GM03348 (cell line): ENCODE measurements around the gene CTAGE4.
"Not testable (repeated sequence)": the region's sequence is repeated elsewhere in the genome, so short reads cannot be mapped to it uniquely, and the experiment has no call there.

Experiments used
- DNase-seq: peaks from one replicate; pipeline ENCODE4 v3.0.0; 2012; ENCODE audit warnings: low spot score

Gene CTAGE4

GRCh38 chr7:144218581-144218980 is 35.3 kb downstream of the CTAGE4 start:
- DNase-seq = not testable (repeated sequence)

GRCh38 chr7:144219149-144219548 is 35.9 kb downstream of the CTAGE4 start:
- DNase-seq = not testable (repeated sequence)

GRCh38 chr7:144220531-144220930 is 37.3 kb downstream of the CTAGE4 start:
- not testable (repeated sequence) for DNase-seq

GRCh38 chr7:144223675-144224074 is 40.4 kb downstream of the CTAGE4 start:
- DNase-seq = not testable (repeated sequence)

GRCh38 chr7:144226866-144227265 is 43.6 kb downstream of the CTAGE4 start:
- not testable (repeated sequence) for DNase-seq

- DNase-seq = not testable (repeated sequence)
Observed at GRCh38 chr7:144228810-144229209, 45.5 kb downstream of the CTAGE4 start.

GRCh38 chr7:144231027-144231426 is 47.8 kb downstream of the CTAGE4 start:
- not testable (repeated sequence) for DNase-seq

GRCh38 chr7:144233039-144233438 is 49.8 kb downstream of the CTAGE4 start:
- not testable (repeated sequence) for DNase-seq
